Endothelial cell of umbilical vein (primary cell): Measurements from ENCODE around the gene SLC39A13. TPM values are rescaled to one million over a fixed set of nuclear protein-coding genes. Genes with fewer than 3 reads are reported as not detected.

Experiments used
- BruUV-seq: library from RNA; stranded (reverse); fragments of 400-500 nt; replicated peaks from 2 replicates; lab custom pipeline; 2021; lab: Mats Ljungman, UMichigan
- CTCF ChIA-PET: fragments of 300-600, 350-600 bp; sonication (Branson Sonifier 250); formaldehyde crosslinking; loops from one replicate; lab custom pipeline; 2021; ENCODE audit warnings: antibody characterized with exemption, inconsistent platforms; lab: Charles Lee
- POLR2A ChIA-PET: fragments of 300-600, 350-600 bp; sonication (Branson Sonifier 250); formaldehyde crosslinking; loops from one replicate; lab custom pipeline; 2021; ENCODE audit warnings: antibody characterized with exemption, inconsistent platforms; lab: Charles Lee
- DNase-seq: peaks from one replicate; pipeline ENCODE4 v3.0.0-alpha.2; 2011; ENCODE audit warnings: low read depth, low spot score
- FAIRE-seq: peaks from 2 replicates; lab custom pipeline; 2011; peaks lifted over from hg19 to GRCh38; lab: Jason Lieb, UNC
- H2AFZ ChIP-seq: 2 replicates; pipeline ENCODE4 v1.6.0; 2012; ENCODE audit warnings: low read depth, low read length, control low read depth, inconsistent platforms
- H3K27ac ChIP-seq: 2 replicates; pipeline ENCODE4 v1.5.1; 2011; ENCODE audit warnings: low read depth, mild to moderate bottlenecking, control low read depth, low read length, moderate library complexity; ENCODE audit not compliant: insufficient read depth
- H3K27me3 ChIP-seq, 2 experiments: 2 replicates each; pipeline versions ENCODE4 v1.6.0 to v1.6.1; 2011; ENCODE audit warnings: low read length in 2 of 2, mixed read lengths in 1 of 2; ENCODE audit not compliant: control insufficient read depth in 2 of 2, insufficient read depth in 2 of 2
- H3K36me3 ChIP-seq, 2 experiments: 2 replicates in 1 of 2; 3 replicates in 1 of 2; pipeline ENCODE4 v1.5.1; 2011; ENCODE audit warnings: low read length in 2 of 2, mild to moderate bottlenecking in 1 of 2, moderate library complexity in 1 of 2; ENCODE audit not compliant: control insufficient read depth in 2 of 2, insufficient read depth in 2 of 2; ENCODE audit errors: extremely low read depth in 1 of 2
- H3K4me1 ChIP-seq: 3 replicates; pipeline ENCODE4 v1.5.1; 2011; ENCODE audit warnings: mild to moderate bottlenecking, low read length; ENCODE audit not compliant: control insufficient read depth, insufficient read depth; ENCODE audit errors: extremely low read depth
- H3K4me2 ChIP-seq: 2 replicates; pipeline ENCODE4 v1.6.1; 2011; ENCODE audit warnings: low read length, control low read depth, mixed read lengths; ENCODE audit not compliant: insufficient read depth
- H3K4me3 ChIP-seq, 3 experiments: fragments of 200-600 bp in 1 of 3; sonication (generic), shearing (Covaris generic) in 1 of 3; replicated peaks in 1 of 3; 2 replicates each; pipeline ENCODE4 v1.5.1; 2011 to 2016; ENCODE audit warnings: control low read depth in 3 of 3, low read length in 3 of 3, mild to moderate bottlenecking in 2 of 3, inconsistent platforms in 1 of 3, low read depth in 1 of 3, moderate library complexity in 1 of 3; ENCODE audit not compliant: insufficient read depth in 1 of 3
- H3K79me2 ChIP-seq: 2 replicates; pipeline ENCODE4 v1.6.0; 2012; ENCODE audit warnings: low read length, inconsistent platforms; ENCODE audit not compliant: control insufficient read depth, insufficient read depth
- H3K9ac ChIP-seq: replicated peaks from 2 replicates; pipeline ENCODE3; 2011; ENCODE audit warnings: low read length, control low read depth; ENCODE audit not compliant: insufficient read depth; ENCODE audit errors: extremely low read depth
- H3K9me1 ChIP-seq: replicated peaks from 3 replicates; pipeline ENCODE4 v1.6.0; 2011; ENCODE audit warnings: mild to moderate bottlenecking, low read length; ENCODE audit not compliant: control insufficient read depth, insufficient read depth; ENCODE audit errors: extremely low read depth
- H3K9me3 ChIP-seq: replicated peaks from 2 replicates; pipeline ENCODE4 v1.5.1; 2012; ENCODE audit warnings: low read length, inconsistent platforms; ENCODE audit not compliant: control insufficient read depth, insufficient read depth
- H4K20me1 ChIP-seq: replicated peaks from 2 replicates; pipeline ENCODE3; 2011; ENCODE audit warnings: mild to moderate bottlenecking, low read length; ENCODE audit not compliant: control insufficient read depth, insufficient read depth; ENCODE audit errors: extremely low read depth
- EZH2 ChIP-seq: IDR thresholded peaks from 2 replicates; pipeline ENCODE4 v1.6.1; 2012; ENCODE audit warnings: borderline replicate concordance, low read depth, mild to moderate bottlenecking, moderate library complexity, low read length, inconsistent platforms; ENCODE audit not compliant: severe bottlenecking
- FOS ChIP-seq: IDR thresholded peaks from 2 replicates; pipeline ENCODE4 v1.6.1; 2011; ENCODE audit warnings: mild to moderate bottlenecking, low read length, moderate library complexity, borderline replicate concordance; ENCODE audit not compliant: insufficient read depth
- JUN ChIP-seq: IDR thresholded peaks from 2 replicates; pipeline ENCODE4 v1.6.1; 2011; ENCODE audit warnings: borderline replicate concordance, low read depth; ENCODE audit not compliant: insufficient read length, insufficient read depth
- MYC ChIP-seq: IDR thresholded peaks from one replicate; pipeline ENCODE4 v1.6.1; 2011; ENCODE audit warnings: mild to moderate bottlenecking, low read depth, low read length
- POLR2A ChIP-seq: IDR thresholded peaks from 2 replicates; pipeline ENCODE4 v1.6.1; 2012; ENCODE audit warnings: low read depth, mild to moderate bottlenecking, control low read depth, low read length
- POLR2AphosphoS5 ChIP-seq: IDR thresholded peaks from 2 replicates; pipeline ENCODE4 v1.6.1; 2012; ENCODE audit warnings: low read depth, mild to moderate bottlenecking, control low read depth, low read length, moderate library complexity; ENCODE audit not compliant: insufficient read depth
- dilution Hi-C: fragments of 300-500 bp; cut with MboI; formaldehyde crosslinking; loops from one replicate; pipeline ENCODE4 v1.15.0; 2019; ENCODE audit warnings: low sequenced_read_pairs; ENCODE audit not compliant: extremely low pct_ligation_motif_present
- intact Hi-C: fragments of 100-400 bp; cut with micrococcal nuclease; formaldehyde crosslinking; loops from one replicate; pipeline ENCODE4 v1.10.0; 2022
- polyA plus RNA-seq, 4 experiments: library from polyadenylated mRNA; depleted of rRNA in 3 of 4; stranded (reverse) in 3 of 4; unstranded in 1 of 4; fragments of >200 nt; gene quantifications; 2 replicates each; pipeline versions ENCODE4 v1.2.1 to v1.2.3, GENCODE V29; 2011 to 2012; ENCODE audit warnings: missing spikeins in 1 of 4
- total RNA-seq: library from RNA; stranded (reverse); gene quantifications from 2 replicates; pipeline ENCODE4 v1.2.3, GENCODE V29; 2021
- TF ChIP-seq, protein P1 (sequence below): IDR thresholded peaks from 2 replicates; pipeline ENCODE4 v1.6.1; 2011; ENCODE audit not compliant: insufficient read depth, insufficient read length
- TF ChIP-seq, protein P2 (sequence below), 2 donors: IDR thresholded peaks; 1 replicate in 1 of 2; 2 replicates in 1 of 2; pipeline ENCODE4 v1.5.1; 2011; ENCODE audit warnings: low read length in 2 of 2, mild to moderate bottlenecking in 2 of 2, moderate library complexity in 2 of 2, control low read depth in 1 of 2, inconsistent platforms in 1 of 2, low read depth in 1 of 2; ENCODE audit not compliant: insufficient read depth in 1 of 2; ENCODE audit errors: extremely low read depth in 1 of 2

SLC39A13 gene
- total and polyA plus RNA-seq, 2 donors (not counting 3 experiments of a cell fraction or from before 2014, with no cell fraction given) = 91.9 to 94.3 TPM

DNA sequence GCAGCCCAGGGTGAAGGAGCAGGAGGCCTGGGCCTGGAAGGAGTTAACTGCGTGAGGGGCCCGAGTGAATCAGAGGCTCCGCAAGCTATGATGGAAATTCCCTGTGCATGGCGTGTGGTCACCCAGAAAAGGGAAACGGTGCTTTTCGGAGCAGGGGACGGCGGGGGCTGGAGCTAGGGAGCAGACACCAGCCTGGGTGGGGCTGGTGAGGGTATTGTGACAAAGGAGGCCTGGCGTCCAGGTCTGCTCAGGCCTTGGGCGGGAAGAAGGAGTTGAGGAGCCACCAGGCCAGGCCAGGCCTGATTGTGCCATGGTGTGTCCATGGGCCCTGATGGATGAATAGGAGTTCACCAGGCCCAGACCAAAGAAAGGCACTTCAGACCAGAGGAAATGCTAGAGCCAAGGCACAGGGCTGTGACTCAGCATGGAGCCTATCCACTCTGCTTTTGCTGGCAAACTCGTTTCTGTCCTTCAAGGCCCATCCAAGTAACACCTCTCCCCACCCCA is 17.3 kb upstream of the SLC39A13 start:
- H3K4me2 ChIP-seq = no peak overlapping the region
- H4K20me1 ChIP-seq = no peaks in the 10 kb centered on the region
- H3K4me3 ChIP-seq = no peak overlapping the region
- no peaks in the 10 kb centered on the region for H3K79me2 ChIP-seq
- no peak overlapping the region for H3K27ac ChIP-seq
- no peaks in the 10 kb centered on the region for H3K27me3 ChIP-seq
- BruUV-seq = no TSS peak
- H3K9me1 ChIP-seq = no peaks in the 10 kb centered on the region
- FAIRE-seq (no peak), DNase-seq (no peak)
- no peaks in the 10 kb centered on the region for H3K9me3 ChIP-seq
- POLR2A ChIA-PET = no interaction called here
- TF ChIP-seq POLR2AphosphoS5 (no peak), FOS (no peak), MYC (no peak), JUN (no peak), POLR2A (no peak), EZH2 (no peak)
- TF ChIP-seq, protein P1, sequence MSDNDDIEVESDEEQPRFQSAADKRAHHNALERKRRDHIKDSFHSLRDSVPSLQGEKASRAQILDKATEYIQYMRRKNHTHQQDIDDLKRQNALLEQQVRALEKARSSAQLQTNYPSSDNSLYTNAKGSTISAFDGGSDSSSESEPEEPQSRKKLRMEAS = no peak
- TF ChIP-seq, protein P2, sequence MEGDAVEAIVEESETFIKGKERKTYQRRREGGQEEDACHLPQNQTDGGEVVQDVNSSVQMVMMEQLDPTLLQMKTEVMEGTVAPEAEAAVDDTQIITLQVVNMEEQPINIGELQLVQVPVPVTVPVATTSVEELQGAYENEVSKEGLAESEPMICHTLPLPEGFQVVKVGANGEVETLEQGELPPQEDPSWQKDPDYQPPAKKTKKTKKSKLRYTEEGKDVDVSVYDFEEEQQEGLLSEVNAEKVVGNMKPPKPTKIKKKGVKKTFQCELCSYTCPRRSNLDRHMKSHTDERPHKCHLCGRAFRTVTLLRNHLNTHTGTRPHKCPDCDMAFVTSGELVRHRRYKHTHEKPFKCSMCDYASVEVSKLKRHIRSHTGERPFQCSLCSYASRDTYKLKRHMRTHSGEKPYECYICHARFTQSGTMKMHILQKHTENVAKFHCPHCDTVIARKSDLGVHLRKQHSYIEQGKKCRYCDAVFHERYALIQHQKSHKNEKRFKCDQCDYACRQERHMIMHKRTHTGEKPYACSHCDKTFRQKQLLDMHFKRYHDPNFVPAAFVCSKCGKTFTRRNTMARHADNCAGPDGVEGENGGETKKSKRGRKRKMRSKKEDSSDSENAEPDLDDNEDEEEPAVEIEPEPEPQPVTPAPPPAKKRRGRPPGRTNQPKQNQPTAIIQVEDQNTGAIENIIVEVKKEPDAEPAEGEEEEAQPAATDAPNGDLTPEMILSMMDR (IDR thresholded peaks at IDR 0.05; ENCODE audit: extremely low read depth in 1 of 2, insufficient read depth in 1 of 2, low read depth in 1 of 2, low read length in 2 of 2) = no peak
- H2AFZ ChIP-seq = no peak overlapping the region
- intact Hi-C loops = no loop called here
- H3K36me3 ChIP-seq = no peaks in the 10 kb centered on the region
- CTCF ChIA-PET = interaction anchor here (1.0 to 5.5 kb wide), 3 partner anchors 18 to 21 kb away, joined by 3 to 76 read pairs (median 3); no protein-coding TSS in a partner anchor
- H3K4me1 ChIP-seq = peaks cover 21% of the 10 kb centered on the region
- no peak overlapping the region for H3K9ac ChIP-seq
- dilution Hi-C loops = no loop called here
